Measurements from ENCODE around the gene SLC35F6.

SLC35F6 gene

GRCh38 chr2:26727641-26728561 lies 36.2 kb upstream of the SLC35F6 start:
- no peak overlapping the region for H3K4me3 ChIP-seq (ENCODE audit: low read depth, low read length)

DNA sequence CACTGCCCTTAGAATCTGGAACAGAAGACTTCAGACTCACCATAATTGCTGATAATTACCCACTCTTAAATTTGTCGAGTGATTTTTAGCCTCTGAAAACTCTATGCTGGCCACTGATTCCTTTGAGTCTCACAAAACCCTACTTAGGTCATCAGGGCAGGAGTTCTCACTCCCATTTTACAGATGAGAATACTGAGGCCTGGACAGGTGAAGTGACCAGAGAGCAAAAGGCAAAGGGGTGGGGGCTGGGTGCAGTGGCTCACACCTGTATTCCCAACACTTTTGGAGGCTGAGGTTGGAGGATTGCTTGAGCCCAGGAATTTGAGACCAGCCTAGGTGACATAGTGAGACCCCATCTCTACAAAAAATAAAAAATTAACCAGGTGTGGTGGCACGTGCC lies 34.8 kb upstream of the SLC35F6 start:
- Histone ChIP-seq H3K9me3 (no peaks in the 10 kb centered on the region), H3K27me3 (no peaks in the 10 kb centered on the region), H3K4me3 (ENCODE audit: low read depth, low read length) (no peak overlapping the region), H3K36me3 (peaks cover 19% of the 10 kb centered on the region), H3K4me1 (peaks cover 3% of the 10 kb centered on the region; the same call in 1 of the 2 replicates)
- DNase-seq: no peak
- TF ChIP-seq CTCF (IDR thresholded peaks at IDR 0.05; ENCODE audit: low read depth, low read length): no peak

More at GRCh38 chr2:26727641-26728561, 36.2 kb upstream of the SLC35F6 start:
- no peak for DNase-seq
- Histone ChIP-seq H3K27me3 (no peaks in the 10 kb centered on the region), H3K9me3 (no peaks in the 10 kb centered on the region), H3K4me1 (peaks cover 15% of the 10 kb centered on the region), H3K36me3 (peaks cover 19% of the 10 kb centered on the region)
- no peak for TF ChIP-seq CTCF (IDR thresholded peaks at IDR 0.05; ENCODE audit: low read depth, low read length)

DNA sequence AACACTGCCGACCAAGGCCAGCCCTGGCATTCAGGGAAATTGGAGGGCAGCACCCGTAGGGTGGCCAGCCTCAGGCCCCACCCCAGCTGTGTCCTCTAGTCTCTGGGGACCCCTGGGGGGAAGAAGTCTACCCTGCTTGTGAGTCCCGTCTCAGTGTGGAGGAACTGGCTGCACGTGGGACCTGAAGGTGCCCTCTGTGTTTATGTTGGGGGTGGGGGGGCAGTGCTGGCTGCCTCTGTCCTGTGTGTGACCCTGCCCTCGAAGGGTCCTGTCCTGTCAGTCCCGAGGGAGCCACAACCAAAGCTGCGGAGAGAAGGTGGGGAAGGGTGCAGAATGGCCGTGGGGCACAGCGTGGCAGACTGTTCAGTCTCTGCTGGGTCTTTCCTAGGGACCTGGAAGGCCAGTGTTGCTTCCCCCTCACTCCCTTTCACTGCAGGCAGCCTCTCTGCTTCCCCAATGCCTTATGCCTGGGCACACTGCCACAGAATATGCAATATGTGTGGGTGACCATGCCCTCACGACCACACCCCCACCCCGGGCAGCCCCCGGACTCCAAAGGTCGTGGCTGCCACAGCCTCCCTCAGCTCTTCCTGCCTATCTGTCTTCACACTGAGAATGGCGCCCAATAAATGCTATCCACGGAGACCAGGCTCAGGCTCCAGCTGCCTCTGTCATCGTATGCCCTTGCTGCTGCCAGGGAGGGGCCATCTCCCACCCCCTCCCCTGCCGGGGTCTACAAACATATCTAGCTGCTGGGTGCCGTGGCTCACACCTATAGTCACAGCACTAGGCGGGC lies 33.3 kb upstream of the SLC35F6 start:
- H3K4me3 ChIP-seq (ENCODE audit: low read depth, low read length): no peak overlapping the region
- no peaks in the 10 kb centered on the region for H3K4me1 ChIP-seq
- DNase-seq: no peak
- no peaks in the 10 kb centered on the region for H3K27me3 ChIP-seq
- no peaks in the 10 kb centered on the region for H3K9me3 ChIP-seq
- no peak for TF ChIP-seq CTCF (IDR thresholded peaks at IDR 0.05; ENCODE audit: low read depth, low read length)
- peaks cover 19% of the 10 kb centered on the region for H3K36me3 ChIP-seq

GRCh38 chr2:26731714-26732113 lies 32.4 kb upstream of the SLC35F6 start:
- no peaks in the 10 kb centered on the region for H3K9me3 ChIP-seq
- H3K27me3 ChIP-seq: no peaks in the 10 kb centered on the region
- DNase-seq: no peak
- H3K4me3 ChIP-seq (ENCODE audit: low read depth, low read length): no peak overlapping the region
- H3K4me1 ChIP-seq: peaks cover 4% of the 10 kb centered on the region; the same call in 1 of the 2 replicates
- no peak for TF ChIP-seq CTCF (IDR thresholded peaks at IDR 0.05; ENCODE audit: low read depth, low read length)
- H3K36me3 ChIP-seq: peaks cover 19% of the 10 kb centered on the region

GRCh38 chr2:26732446-26732845 lies 31.6 kb upstream of the SLC35F6 start:
- Histone ChIP-seq H3K9me3 (no peaks in the 10 kb centered on the region), H3K4me3 (ENCODE audit: low read depth, low read length) (no peak overlapping the region), H3K27me3 (no peaks in the 10 kb centered on the region), H3K36me3 (peaks cover 13% of the 10 kb centered on the region), H3K4me1 (peaks cover 4% of the 10 kb centered on the region; the same call in 1 of the 2 replicates)
- TF ChIP-seq CTCF (IDR thresholded peaks at IDR 0.05; ENCODE audit: low read depth, low read length): no peak
- no peak for DNase-seq

Data from BE2C (cell line).